Thyroid gland (tissue), 4 donors: ENCODE results near the gene SLC48A1. TPM values are rescaled to one million over a fixed set of nuclear protein-coding genes. Genes with fewer than 3 reads are reported as not detected.

Experiments
- DNase-seq, 2 donors: peaks; one replicate each; pipeline ENCODE4 v3.0.0-alpha.2; 2019
- H3K27ac ChIP-seq, 3 donors: fragments of 200-600 bp; sonication (generic); 1 replicate in 2 of 3; 2 replicates in 1 of 3; pipeline ENCODE4 v1.5.1; 2016 to 2019; ENCODE audit warnings: mild to moderate bottlenecking in 1 of 3, moderate library complexity in 1 of 3
- H3K27me3 ChIP-seq: fragments of 200-600 bp; sonication (generic); one replicate; pipeline ENCODE4 v1.5.1; 2019
- H3K36me3 ChIP-seq, 2 donors: fragments of 200-600 bp; sonication (generic); one replicate each; pipeline ENCODE4 v1.5.1; 2016 to 2019
- H3K4me1 ChIP-seq, 2 donors: fragments of 200-600 bp; sonication (generic); one replicate each; pipeline ENCODE4 v1.5.1; 2017 to 2019
- H3K4me3 ChIP-seq, 3 donors: fragments of 200-600 bp; sonication (generic); replicated peaks in 1 of 3; 1 replicate in 2 of 3; 2 replicates in 1 of 3; pipeline ENCODE4 v1.5.1; 2016; ENCODE audit warnings: mild to moderate bottlenecking in 1 of 3
- H3K9me3 ChIP-seq: fragments of 200-600 bp; sonication (generic); one replicate; pipeline ENCODE4 v1.5.1; 2017
- CTCF ChIP-seq, 6 experiments: fragments of 200-600 bp in 3 of 6; fragments of 450-650 bp in 3 of 6; sonication (generic) in 3 of 6; IDR thresholded peaks; one replicate each; pipeline ENCODE4 v1.5.1; 2016 to 2019; ENCODE audit warnings: antibody characterized with exemption in 6 of 6, mild to moderate bottlenecking in 2 of 6, inconsistent platforms in 1 of 6, moderate library complexity in 1 of 6
- POLR2A ChIP-seq, 2 donors: fragments of 450-650 bp; IDR thresholded peaks; one replicate each; pipeline ENCODE4 v1.6.1; 2017; ENCODE audit warnings: antibody characterized with exemption in 2 of 2, mild to moderate bottlenecking in 2 of 2, moderate library complexity in 1 of 2
- WGBS, 2 donors: methylation state at CpG; one replicate each; pipeline ENCODE4 v1.1.5; 2017; 5-methylcytosine and 5-hydroxymethylcytosine counted together
- intact Hi-C: fragments of 100-400 bp; cut with DNase I; formaldehyde crosslinking; loops from one replicate; pipeline ENCODE4 v1.15.1; 2023
- total RNA-seq, 4 donors: library from RNA; depleted of rRNA; stranded (reverse); fragments of >200 nt; gene quantifications; one replicate each; pipeline ENCODE4 v1.2.3, GENCODE V29; 2016

Gene SLC48A1
- total RNA-seq, 4 donors from 2014 or later, result 59.3 to 276 (median 187) TPM

DNA sequence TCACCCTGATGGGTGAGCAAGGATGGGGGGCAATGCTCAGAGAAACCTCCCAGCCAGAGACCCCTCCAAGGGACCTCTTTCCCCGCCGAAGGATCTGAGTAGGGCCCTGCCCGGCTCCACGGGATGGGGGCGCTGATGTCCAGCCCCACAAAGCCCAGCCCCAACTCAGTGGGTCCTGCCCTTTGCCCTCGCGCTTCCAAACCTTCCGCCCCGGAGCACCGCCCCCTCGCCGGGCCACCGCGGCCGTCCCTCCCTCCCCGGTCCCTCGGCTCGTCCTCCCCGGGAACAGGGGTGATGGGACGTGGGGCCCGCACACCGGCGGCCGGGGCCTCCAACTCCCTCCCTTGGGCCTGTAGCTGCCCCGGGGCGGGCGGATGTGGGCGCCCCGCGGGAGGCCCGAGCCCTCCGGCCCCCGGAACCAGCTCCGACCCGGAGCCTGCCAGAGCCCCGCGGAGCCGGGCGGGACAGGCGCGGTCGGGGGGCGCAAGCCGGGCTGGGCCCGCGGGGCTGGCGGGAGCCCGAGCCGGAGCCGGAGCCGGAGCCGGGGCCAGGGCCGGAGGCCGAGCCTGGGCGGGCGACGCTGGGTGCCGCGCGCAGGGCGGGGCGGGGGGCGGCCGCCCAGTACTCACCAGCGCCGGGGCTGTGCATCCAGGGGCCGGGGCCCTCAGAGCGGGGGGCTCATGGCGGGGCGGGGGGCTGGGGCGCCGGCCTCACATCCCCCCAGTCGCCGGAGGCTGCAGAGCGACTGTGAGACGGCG is 46.3 kb downstream of the SLC48A1 start:
- Histone ChIP-seq H3K4me1 (peaks cover 57 to 82% of the 10 kb centered on the region in 2 donors), H3K27ac (peak overlapping the region; percentile 94 to 98 (median 98)), H3K4me3 (peak overlapping the region; percentile 21 to 82 (median 37)), H3K36me3 (no peaks in the 10 kb centered on the region), H3K9me3 (no peaks in the 10 kb centered on the region), H3K27me3 (no peaks in the 10 kb centered on the region)
- peak; percentile 63 to 66 for DNase-seq
- intact Hi-C loops, result no loop called here
- TF ChIP-seq POLR2A (IDR thresholded peaks at IDR 0.05) (peak in 1 of 2 donors; percentile 58), CTCF (IDR thresholded peaks at IDR 0.05) (peak in 3 of 6 experiments; percentile 18 to 26 (median 22))
- 5% methylated on average over 4 of the region's 77 CpGs; no CpG with 5 or more reads in 1 of the 2 donors for WGBS, 2 donors

DNA sequence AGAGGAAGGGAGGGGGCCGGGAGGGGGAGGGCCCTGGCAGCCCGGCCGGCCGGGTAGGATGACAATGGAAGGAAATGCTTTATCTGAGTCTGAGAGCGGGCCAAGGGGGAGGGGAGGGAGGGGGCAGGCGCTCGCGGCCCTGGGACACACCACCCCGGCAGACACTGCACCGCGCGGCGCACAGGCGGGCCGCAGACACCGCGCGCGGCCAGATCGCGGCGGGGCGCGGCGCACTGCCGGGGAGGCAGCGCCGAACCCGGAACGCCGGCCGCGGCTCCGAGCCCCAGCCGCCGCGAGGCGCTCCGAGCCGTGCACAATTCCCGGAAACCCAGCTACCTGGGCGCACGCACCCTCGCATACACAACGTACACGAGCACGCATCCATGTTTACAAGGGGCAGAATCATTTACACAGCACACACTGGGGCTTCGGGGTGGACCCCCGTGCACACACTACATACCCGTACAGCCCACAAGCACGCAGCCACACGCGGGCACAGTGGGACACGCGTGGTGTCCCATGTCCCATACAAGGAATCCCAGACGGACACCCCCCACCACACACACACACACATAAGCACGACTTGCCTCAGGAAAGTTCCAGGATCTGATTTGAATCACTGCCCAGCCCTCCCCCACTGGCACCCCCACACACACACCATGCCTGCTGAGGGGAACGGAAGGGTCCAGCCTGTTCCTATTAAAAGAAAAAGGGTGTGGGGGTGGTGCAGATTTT is 47.0 kb downstream of the SLC48A1 start, which contains the start of gene HDAC7:
HDAC7 (minus strand) TSS at position 8 of the 735 bp plus-strand sequence. CDS start 118 bp downstream, outside the sequence.
- intact Hi-C loops, result no loop called here
- no peaks in the 10 kb centered on the region for H3K27me3 ChIP-seq
- 0% methylated on average over 7 to 27 of the region's 58 CpGs for WGBS, 2 donors

DNA sequence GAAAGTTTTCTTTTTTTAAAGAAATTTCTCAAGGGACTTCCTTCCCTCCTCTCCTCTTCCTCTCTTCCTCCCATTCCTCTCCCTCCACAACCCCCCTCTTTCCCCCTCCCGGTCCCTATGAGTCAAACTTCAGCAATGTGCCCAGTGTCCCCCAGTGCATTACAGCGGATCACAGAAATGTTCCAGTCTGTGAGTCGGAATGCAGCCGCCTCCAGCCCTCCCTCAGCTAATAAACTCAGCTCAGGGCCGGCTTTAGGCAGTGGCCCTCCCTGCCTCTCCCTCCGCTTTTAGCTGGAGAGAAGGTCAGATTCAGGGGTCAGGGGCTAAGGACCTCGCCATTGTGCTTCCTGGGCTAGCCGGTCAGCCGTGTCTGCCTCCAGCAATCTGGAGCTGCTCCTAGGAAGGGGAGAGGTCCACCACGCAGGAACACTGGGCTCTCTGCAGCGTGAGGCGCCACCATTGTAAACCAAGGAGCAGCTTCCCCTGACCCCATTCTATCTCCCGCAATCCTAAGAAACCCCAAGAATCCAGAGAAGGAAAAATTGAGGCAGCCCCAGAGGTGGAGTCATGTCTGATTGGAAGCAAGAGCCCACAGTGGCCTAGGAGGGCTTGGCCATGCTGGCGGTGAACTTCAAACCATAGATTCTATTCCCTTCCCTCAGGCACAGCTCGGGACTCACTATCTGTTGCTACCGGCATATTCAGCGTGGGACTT is 47.8 kb downstream of the SLC48A1 start:
- no peaks in the 10 kb centered on the region for H3K9me3 ChIP-seq
- peak in 1 of 2 donors; percentile 86 for TF ChIP-seq POLR2A (IDR thresholded peaks at IDR 0.05)
- TF ChIP-seq CTCF (IDR thresholded peaks at IDR 0.05), result no peak
- WGBS, 2 donors, result 34 to 36% methylated on average over 16 to 17 of the region's 17 CpGs
- DNase-seq, result peak; percentile 94 to 95
- peak overlapping the region; percentile 94 to 98 (median 98) for H3K27ac ChIP-seq
- H3K4me3 ChIP-seq, result peak overlapping the region in 1 of 3 donors; percentile 82
- no peaks in the 10 kb centered on the region for H3K27me3 ChIP-seq
- intact Hi-C loops, result no loop called here
- no peaks in the 10 kb centered on the region for H3K36me3 ChIP-seq
- H3K4me1 ChIP-seq, result peaks cover 71 to 82% of the 10 kb centered on the region in 2 donors

More for the DNA sequence above, 47.0 kb downstream of the SLC48A1 start, which contains the start of gene HDAC7:
- H3K36me3 ChIP-seq, result no peaks in the 10 kb centered on the region
- DNase-seq, result peak; percentile 85 to 89
- peak within 1 kb of the TSS; percentile 21 to 82 (median 46) for H3K4me3 ChIP-seq
- peaks cover 64 to 82% of the 10 kb centered on the region in 2 donors for H3K4me1 ChIP-seq
- no peaks in the 10 kb centered on the region for H3K9me3 ChIP-seq
- H3K27ac ChIP-seq, result peak within 1 kb of the TSS; percentile 94 to 98 (median 98)
- TF ChIP-seq POLR2A (IDR thresholded peaks at IDR 0.05) (peak in 1 of 2 donors; percentile 81), CTCF (IDR thresholded peaks at IDR 0.05) (peak in 1 of 6 experiments; percentile 4)

DNA sequence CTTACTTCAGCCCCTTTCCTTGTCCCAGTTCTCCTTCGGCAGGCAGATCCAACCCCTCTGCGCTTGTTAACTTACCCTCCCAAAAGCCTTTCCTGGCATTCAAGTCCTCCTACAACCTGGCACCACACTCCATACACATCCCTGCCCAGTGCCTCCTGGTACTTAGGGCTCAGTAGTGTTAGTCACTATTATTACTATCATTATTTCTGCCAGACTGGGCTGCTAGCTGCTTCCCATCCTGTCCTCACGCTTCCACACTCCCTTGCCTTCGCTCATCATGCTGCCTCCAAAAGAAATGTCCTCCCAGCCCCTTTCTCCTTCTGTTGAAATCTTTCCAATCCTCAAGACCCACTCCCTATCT is 48.3 kb downstream of the SLC48A1 start:
- Histone ChIP-seq H3K4me1 (peaks cover 71 to 82% of the 10 kb centered on the region in 2 donors), H3K9me3 (no peaks in the 10 kb centered on the region), H3K36me3 (no peaks in the 10 kb centered on the region), H3K27ac (peak overlapping the region; percentile 94 to 98 (median 98)), H3K4me3 (no peak overlapping the region), H3K27me3 (no peaks in the 10 kb centered on the region)
- no peak for TF ChIP-seq CTCF (IDR thresholded peaks at IDR 0.05)
- no peak for TF ChIP-seq POLR2A (IDR thresholded peaks at IDR 0.05)
- WGBS, 2 donors, result 82 to 89% methylated on average over 4 of the region's 4 CpGs
- DNase-seq, result no peak
- intact Hi-C loops, result no loop called here
